Esophagus muscularis mucosa (tissue), 4 donors: ENCODE measurements around the gene STXBP3. TPM values are rescaled to one million over a fixed set of nuclear protein-coding genes. Genes with fewer than 3 reads are reported as not detected.
A peak's percentile ranks its signal among the peaks of the same experiment; 100 is the strongest.

Source experiments
- DNase-seq: peaks from one replicate; pipeline ENCODE4 v3.0.0-alpha.2; 2017; ENCODE audit errors: extremely low spot score
- H3K27ac ChIP-seq, 4 donors: fragments of 200-600 bp; sonication (generic); replicated peaks in 1 of 4; 1 replicate in 3 of 4; 2 replicates in 1 of 4; pipeline ENCODE4 v1.5.1; 2016 to 2019; ENCODE audit warnings: mild to moderate bottlenecking in 1 of 4
- H3K27me3 ChIP-seq, 4 donors: fragments of 200-600 bp; sonication (generic); one replicate each; pipeline versions ENCODE4 v1.5.1 to v1.6.0; 2016 to 2019
- H3K36me3 ChIP-seq, 4 donors: fragments of 200-600 bp; sonication (generic); one replicate each; pipeline ENCODE4 v1.5.1; 2016 to 2019
- H3K4me1 ChIP-seq, 4 donors: fragments of 200-600 bp; sonication (generic); one replicate each; pipeline ENCODE4 v1.5.1; 2016 to 2019
- H3K4me3 ChIP-seq, 4 donors: fragments of 200-600 bp; sonication (generic); 1 replicate in 2 of 4; 2 replicates in 2 of 4; pipeline ENCODE4 v1.5.1; 2016 to 2019; ENCODE audit warnings: mild to moderate bottlenecking in 4 of 4, moderate library complexity in 1 of 4
- H3K9me3 ChIP-seq, 4 donors: fragments of 200-600 bp; sonication (generic); 1 replicate in 3 of 4; 2 replicates in 1 of 4; pipeline ENCODE4 v1.5.1; 2016 to 2019
- EP300 ChIP-seq: sonication (generic); formaldehyde crosslinking; IDR thresholded peaks from one replicate; pipeline ENCODE4 v1.6.1; 2017; ENCODE audit warnings: antibody characterized with exemption
- POLR2A ChIP-seq: fragments of 450-650 bp; IDR thresholded peaks from one replicate; pipeline ENCODE4 v1.6.1; 2017; ENCODE audit warnings: antibody characterized with exemption, moderate library complexity, mild to moderate bottlenecking, low read depth
- POLR2AphosphoS5 ChIP-seq, 2 donors: sonication (generic); formaldehyde crosslinking; IDR thresholded peaks; one replicate each; pipeline ENCODE4 v1.6.1; 2017; ENCODE audit warnings: antibody characterized with exemption in 2 of 2
- WGBS: methylation state at CpG from one replicate; pipeline ENCODE4 v1.1.5; 2018; 5-methylcytosine and 5-hydroxymethylcytosine counted together
- intact Hi-C: fragments of 100-400 bp; cut with DNase I; formaldehyde crosslinking; loops from one replicate; pipeline ENCODE4 v1.15.1; 2023
- total RNA-seq, 4 donors: library from RNA; depleted of rRNA; stranded (reverse); fragments of >200 nt; gene quantifications; one replicate each; pipeline versions ENCODE4 v1.1.0 to v1.2.1, GENCODE V29; 2016
- TF ChIP-seq, protein P1 (sequence below), 3 experiments: fragments of 200-600 bp in 2 of 3; fragments of 450-650 bp in 1 of 3; sonication (generic) in 2 of 3; IDR thresholded peaks; one replicate each; pipeline ENCODE4 v1.5.1; 2017 to 2019; ENCODE audit warnings: antibody characterized with exemption in 3 of 3, mild to moderate bottlenecking in 2 of 3, moderate library complexity in 1 of 3

The STXBP3 gene
- total RNA-seq, 4 donors from 2014 or later: 54.8 to 67.7 (median 63.8) TPM

DNA sequence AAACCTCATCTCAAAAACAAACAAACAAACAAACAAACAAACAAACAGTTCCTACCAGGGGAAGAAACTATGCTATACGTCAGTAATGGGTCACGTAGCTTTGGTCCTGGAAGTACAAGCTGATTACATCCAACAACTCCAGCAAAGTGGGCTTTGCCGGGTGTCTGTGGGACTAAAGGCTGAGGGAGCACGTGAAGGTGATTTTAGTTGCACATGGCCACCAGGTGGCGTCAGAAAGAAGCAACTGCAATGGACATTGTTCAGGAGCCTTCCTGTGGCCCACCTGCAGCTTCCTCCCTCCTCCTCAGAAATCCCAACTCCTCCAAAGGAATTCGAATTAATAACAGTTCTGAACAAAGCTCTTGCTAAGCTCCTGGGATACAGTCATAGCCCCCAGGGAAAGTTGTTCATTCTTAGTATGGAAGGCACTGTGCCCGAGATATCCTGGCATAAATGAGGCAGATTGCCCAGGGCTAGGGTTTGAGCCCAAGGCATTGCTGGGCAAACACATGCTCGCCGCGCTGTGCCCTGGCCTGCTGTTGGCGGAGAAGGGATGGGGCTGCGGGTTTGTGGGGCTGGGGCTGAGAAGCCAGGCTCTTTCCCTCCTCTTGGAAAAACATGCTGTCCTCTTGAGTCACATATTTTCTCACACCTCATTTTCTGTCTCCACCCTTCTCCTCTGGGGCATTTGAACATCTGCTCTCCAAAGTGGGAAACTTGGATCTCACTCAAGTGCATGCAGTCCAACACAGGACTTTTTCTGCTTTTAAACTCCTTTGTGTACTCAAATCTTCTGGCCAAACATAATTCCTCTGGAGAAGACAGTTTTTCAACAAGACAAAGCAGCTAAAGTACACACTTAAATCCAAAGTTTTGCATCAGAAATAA is 81.8 kb downstream of the STXBP3 start:
- Histone ChIP-seq H3K4me1 (peaks cover 26 to 61% (median 57%) of the 10 kb centered on the region in 4 donors), H3K4me3 (peak overlapping the region; percentile 31 to 45 (median 36))
- intact Hi-C loops: loop anchor here (1.0 kb wide), 1 partner anchor 70 kb away; no protein-coding TSS in a partner anchor

DNA sequence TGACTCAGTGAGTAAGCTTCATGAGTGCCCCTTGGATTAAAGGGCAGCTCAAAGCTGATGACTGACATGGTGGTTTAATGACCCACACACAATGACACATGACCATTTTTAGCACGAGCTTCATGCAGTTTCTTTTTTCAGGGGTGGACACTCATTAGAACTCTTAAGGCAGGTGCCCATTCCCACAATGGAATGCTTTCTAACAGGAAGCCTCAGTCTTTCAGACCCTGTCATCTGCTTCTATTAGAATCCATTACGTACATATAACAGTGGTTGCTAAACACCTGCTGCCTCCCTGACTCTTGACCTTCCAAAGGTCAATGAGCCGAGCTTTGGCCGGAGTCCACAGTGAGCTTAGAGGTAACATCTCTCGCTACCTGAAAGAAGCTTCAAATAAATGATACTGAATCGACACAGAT is 83.0 kb downstream of the STXBP3 start:
- H3K27me3 ChIP-seq: no peaks in the 10 kb centered on the region
- H3K4me1 ChIP-seq: peaks cover 26 to 61% (median 57%) of the 10 kb centered on the region in 4 donors
- peak; percentile 86 for DNase-seq
- no peaks in the 10 kb centered on the region for H3K9me3 ChIP-seq
- H3K4me3 ChIP-seq: peak overlapping the region in 2 of 4 donors; percentile 42 to 45
- H3K27ac ChIP-seq: peak overlapping the region; percentile 88 to 92 (median 90)
- 64% methylated on average over 6 of the region's 6 CpGs for WGBS
- intact Hi-C loops: no loop called here
- no peak for TF ChIP-seq POLR2AphosphoS5 (IDR thresholded peaks at IDR 0.05)
- no peak for TF ChIP-seq EP300
- no peak for TF ChIP-seq POLR2A
- TF ChIP-seq, protein P1, sequence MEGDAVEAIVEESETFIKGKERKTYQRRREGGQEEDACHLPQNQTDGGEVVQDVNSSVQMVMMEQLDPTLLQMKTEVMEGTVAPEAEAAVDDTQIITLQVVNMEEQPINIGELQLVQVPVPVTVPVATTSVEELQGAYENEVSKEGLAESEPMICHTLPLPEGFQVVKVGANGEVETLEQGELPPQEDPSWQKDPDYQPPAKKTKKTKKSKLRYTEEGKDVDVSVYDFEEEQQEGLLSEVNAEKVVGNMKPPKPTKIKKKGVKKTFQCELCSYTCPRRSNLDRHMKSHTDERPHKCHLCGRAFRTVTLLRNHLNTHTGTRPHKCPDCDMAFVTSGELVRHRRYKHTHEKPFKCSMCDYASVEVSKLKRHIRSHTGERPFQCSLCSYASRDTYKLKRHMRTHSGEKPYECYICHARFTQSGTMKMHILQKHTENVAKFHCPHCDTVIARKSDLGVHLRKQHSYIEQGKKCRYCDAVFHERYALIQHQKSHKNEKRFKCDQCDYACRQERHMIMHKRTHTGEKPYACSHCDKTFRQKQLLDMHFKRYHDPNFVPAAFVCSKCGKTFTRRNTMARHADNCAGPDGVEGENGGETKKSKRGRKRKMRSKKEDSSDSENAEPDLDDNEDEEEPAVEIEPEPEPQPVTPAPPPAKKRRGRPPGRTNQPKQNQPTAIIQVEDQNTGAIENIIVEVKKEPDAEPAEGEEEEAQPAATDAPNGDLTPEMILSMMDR (IDR thresholded peaks at IDR 0.05): no peak
- no peaks in the 10 kb centered on the region for H3K36me3 ChIP-seq

More for the DNA sequence above, 81.8 kb downstream of the STXBP3 start:
- peak; percentile 95 for DNase-seq
- TF ChIP-seq POLR2AphosphoS5 (IDR thresholded peaks at IDR 0.05) (peak; percentile 68 to 88), POLR2A (no peak), EP300 (peak; percentile 46)
- TF ChIP-seq, protein P1 (IDR thresholded peaks at IDR 0.05): peak; percentile 77 to 83 (median 78)
- H3K36me3 ChIP-seq: no peaks in the 10 kb centered on the region
- H3K27ac ChIP-seq: peak overlapping the region; percentile 88 to 92 (median 90)
- WGBS: 13% methylated on average over 11 of the region's 12 CpGs
- H3K27me3 ChIP-seq: no peaks in the 10 kb centered on the region
- H3K9me3 ChIP-seq: no peaks in the 10 kb centered on the region

DNA sequence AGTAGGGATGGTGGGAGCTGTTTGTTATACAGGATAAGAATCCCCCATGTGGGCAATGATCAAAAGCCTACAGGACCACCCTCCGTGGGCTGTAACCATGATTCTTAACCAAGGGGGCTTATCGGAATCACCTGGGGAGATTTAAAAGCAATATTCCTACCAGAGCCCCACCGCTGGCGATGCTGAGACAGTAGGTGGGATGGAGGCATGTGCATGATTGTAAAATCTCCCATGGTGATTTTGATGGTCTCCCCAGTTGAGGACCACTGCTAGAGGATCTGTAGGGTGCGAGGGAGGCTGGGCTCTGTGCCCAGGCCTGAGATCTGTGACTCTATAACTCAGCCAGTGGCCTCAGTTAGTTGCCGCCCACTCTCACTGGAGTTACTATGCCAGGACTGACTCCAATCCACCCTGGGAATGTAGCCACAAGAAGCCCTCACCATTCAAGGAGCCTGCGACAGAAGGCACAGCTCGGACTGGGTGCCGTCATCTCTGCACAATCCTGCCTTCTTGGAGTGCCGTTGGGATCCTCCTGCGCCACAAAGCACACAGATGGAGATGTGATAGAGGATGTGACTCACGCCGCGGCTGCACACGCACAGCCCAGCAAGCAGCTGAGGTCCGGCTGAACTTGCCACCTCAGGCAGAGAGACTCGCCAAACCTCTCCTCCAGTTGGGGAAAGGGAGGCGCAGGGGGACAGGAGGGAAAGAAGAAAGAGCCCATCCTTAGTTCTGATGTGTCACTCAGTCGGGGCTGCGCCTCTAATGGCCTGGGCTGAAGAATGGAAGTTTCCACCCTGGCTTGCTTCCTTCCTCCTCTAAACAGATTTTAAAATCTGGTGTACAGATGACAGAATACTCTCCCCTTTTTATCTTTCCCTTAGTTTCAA is 83.9 kb downstream of the STXBP3 start:
- peak overlapping the region; percentile 35 to 46 (median 44) for H3K4me3 ChIP-seq
- no peaks in the 10 kb centered on the region for H3K27me3 ChIP-seq
- 38% methylated on average over 9 of the region's 20 CpGs for WGBS
- DNase-seq: peak; percentile 96
- no peaks in the 10 kb centered on the region for H3K36me3 ChIP-seq
- H3K4me1 ChIP-seq: peaks cover 26 to 61% (median 57%) of the 10 kb centered on the region in 4 donors
- intact Hi-C loops: loop anchor here (5.0 kb wide), 1 partner anchor 47 kb away; the partner anchor contains the start of gene GPSM2
- no peaks in the 10 kb centered on the region for H3K9me3 ChIP-seq
- peak overlapping the region; percentile 88 to 92 (median 90) for H3K27ac ChIP-seq
- no peak for TF ChIP-seq POLR2A
- TF ChIP-seq EP300: no peak
- peak; percentile 89 to 90 for TF ChIP-seq POLR2AphosphoS5 (IDR thresholded peaks at IDR 0.05)
- TF ChIP-seq, protein P1 (IDR thresholded peaks at IDR 0.05): no peak

DNA sequence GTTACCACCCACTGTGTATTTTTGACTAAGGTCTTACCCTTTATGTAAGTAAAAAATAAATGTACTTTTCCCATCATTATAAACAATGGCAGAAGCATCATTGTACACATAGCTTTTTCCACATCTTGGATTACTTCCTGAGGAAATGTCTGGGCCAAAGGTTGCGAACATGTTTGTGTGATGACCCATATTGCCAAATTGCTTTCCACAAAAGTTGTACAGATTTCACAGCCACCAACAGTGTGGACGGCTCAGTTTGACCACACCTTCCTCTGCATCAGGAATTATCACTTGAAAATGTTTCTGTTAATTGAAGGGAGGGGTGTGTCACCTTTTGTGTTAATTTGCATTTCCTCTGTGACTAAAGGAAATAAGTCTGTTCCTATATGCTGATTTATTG is 84.8 kb downstream of the STXBP3 start:
- no peaks in the 10 kb centered on the region for H3K36me3 ChIP-seq
- TF ChIP-seq, protein P1 (IDR thresholded peaks at IDR 0.05): no peak
- TF ChIP-seq POLR2AphosphoS5 (IDR thresholded peaks at IDR 0.05): peak; percentile 37 to 47
- intact Hi-C loops: loop anchor here (5.0 kb wide), 1 partner anchor 46 kb away; the partner anchor contains the start of gene GPSM2
- H3K4me1 ChIP-seq: peaks cover 26 to 56% (median 52%) of the 10 kb centered on the region in 4 donors
- 18% methylated on average over 2 of the region's 2 CpGs for WGBS
- peak overlapping the region in 2 of 4 donors; percentile 42 to 45 for H3K4me3 ChIP-seq
- H3K9me3 ChIP-seq: no peaks in the 10 kb centered on the region
- H3K27ac ChIP-seq: peak overlapping the region; percentile 88 to 92 (median 90)
- no peaks in the 10 kb centered on the region for H3K27me3 ChIP-seq
- DNase-seq: peak; percentile 57
